Activated CD4-positive, alpha-beta T cell treated with anti-CD3 and anti-CD28 coated beads, Interleukin-10, Interleukin-2, amounts not matched to agents 100 ng/mL and 50 ng/mL, durations not matched to agents 16 hours and 8 hours (primary cell): Measurements from ENCODE around the gene AIM2.
"Not testable (repeated sequence)": the region's sequence is repeated elsewhere in the genome, so short reads cannot be mapped to it uniquely, and the experiment has no call there.

Experiments used
- DNase-seq: peaks from one replicate; pipeline ENCODE4 v3.0.0-alpha.2; 2020

AIM2 gene

DNA sequence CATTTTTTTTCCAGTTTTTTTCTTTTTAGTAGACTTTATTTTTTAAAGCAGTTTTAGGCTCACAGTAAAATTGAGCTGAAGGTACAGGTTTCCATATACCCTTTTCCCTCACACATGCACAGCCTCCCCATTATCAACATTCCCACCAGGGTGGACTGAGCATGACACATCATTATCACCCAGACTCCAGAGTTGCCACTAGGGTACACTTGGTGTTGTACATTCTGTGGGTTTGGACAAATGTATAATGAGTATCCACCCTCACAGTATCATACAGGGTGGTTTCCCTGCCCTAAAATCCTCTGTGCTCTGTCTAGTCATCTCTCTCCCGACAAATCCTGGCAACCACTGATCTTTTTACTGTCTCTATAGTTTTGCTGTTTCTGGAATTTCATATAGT lies 3.0 kb upstream of the AIM2 start:
- peak; percentile 23 for DNase-seq

GRCh38 chr1:159077120-159077961 lies 775 bp upstream of the AIM2 start:
- DNase-seq: peak; percentile 99

DNA sequence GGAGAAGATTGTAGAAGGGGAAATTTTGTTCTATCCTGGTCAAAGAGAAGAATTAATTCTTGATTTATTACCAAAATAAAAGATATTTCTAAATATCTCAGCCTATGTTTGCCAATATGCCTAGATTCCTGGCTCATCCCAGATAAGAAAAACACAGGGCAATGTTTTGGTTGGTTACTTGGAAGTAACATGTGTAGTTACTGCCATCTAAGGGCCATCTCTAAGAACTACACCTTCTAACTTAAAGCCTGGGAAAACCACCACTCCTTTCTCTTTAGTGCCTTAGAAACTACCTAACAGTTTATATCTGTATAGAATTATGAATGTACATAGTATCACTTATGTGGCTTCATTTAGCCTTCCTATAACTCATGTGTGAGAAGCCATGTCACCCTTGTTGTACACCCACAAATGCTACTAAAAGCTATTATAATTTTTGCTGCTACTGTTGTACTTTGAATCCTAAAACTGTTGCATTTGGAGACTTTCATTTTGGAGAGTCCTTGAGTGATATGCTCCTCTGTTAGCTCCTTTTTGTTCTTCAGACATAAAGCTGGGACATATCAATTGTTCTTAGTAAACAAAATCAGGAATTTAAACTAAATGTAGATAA lies 4.5 kb downstream of the AIM2 start:
- peak; percentile 62 for DNase-seq

DNA sequence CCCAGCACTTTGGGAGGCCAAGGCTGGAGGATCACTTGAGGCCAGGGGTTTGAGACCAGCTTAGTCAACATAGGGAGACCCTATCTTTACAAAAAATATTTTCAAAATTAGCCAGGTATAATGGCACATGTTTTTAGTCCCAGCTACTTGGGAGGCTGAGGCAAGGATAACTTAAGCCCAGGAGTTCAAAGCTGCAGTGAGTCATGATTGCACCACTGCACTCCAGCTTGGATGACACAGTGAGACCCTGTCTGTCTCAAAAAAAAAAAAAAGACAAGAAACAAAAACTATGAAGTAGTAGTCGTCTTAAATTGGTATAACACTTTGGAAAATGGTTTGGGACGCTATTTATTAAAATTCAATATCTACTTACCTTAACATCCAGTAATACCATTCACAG lies 7.7 kb downstream of the AIM2 start:
- no peak for DNase-seq

- peak; percentile 62 for DNase-seq
Observed at GRCh38 chr1:159067699-159068621, 8.6 kb downstream of the AIM2 start.

DNA sequence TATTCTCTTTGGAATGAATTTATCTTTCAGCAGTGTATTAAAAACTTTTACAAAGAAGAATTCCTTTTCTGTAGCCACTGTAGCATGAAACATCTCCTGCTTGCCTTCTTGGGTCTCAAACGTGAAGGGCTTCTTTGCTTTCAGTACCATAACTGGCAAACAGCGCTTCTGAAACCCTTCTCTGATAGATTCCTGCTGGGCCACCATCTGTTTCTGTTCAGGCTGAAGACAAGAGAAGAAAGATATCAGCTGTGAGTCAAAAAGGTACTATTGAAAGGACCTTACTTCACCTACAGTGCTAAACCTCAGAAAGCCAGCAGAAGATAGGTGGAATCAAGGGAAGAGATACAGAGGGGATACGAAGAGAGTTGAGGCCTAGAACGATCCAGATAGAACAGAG lies 10.5 kb downstream of the AIM2 start:
- DNase-seq: no peak

DNA sequence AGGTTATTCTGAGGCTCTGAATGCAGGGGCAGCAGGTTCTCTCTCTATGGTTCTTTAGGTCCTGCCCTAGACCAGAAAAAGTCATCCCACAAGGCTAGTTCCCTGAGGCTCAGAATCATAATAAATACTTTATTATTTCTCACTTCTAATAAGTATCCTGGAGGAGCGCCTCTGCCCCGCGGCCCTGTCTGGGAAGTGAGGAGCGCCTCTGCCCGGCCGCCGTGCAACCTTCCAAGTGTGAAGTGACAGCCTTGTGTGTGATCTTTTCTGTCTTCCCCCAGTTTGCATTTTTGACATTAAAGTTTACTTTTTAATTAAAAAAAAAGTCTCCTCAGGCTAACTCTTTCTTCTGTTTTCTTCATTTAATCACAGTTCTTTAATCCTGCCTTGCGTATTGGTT lies 11.5 kb downstream of the AIM2 start:
- DNase-seq: no peak

GRCh38 chr1:159058751-159059150 lies 17.8 kb downstream of the AIM2 start:
- DNase-seq: no peak

DNA sequence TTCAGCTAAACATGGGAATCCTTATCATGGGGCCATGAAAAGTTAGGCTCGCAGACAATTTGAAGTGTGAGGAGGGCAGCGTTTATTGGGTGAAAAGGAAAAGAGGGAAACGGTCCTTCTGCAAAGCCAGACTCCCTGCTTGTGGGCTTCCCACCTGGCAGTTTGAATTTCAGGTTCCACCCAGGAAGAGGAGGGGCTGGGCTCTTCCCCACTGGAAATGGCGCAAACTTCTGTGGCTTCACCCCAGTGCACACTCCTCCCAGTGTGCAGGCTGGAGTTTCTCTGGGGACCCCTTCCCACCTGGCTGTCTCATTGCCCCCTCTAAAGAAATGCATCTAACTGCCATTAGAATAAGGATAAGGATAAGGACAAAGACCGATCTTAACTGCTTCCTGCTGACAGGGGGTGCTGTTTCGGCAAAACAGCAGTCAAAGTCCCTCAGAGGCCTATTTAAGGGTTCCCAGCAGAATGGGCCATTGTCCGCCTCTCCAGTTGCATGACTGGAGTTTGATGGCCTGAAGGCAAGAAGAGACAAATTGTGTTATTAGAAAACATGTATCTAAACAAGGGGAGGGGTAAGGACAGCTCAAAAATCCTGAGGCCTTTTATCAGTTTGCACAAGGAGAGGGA lies 20.4 kb downstream of the AIM2 start:
- DNase-seq: no peak

DNA sequence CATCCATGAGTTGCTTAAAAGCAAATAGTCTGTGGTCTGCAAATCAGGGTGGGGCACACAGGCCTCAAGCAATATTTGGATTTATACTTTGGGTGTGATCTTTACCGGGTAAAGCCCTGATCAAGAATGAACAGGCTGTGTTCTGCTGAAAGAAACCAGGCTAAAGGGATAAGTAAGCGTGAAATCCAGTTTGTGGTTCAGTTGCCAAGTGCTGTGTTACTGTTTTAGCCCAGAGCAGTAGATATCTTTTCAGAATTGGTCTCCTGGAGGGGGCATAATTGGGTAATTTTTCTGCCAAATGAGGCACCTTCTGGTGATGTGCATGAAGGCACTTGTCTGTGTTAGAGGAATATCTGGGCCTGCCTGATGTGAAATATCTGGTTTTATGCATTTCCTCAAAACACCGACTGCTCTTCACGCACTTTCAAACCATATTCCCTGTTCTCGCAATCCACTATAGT lies 21.4 kb downstream of the AIM2 start:
- no peak for DNase-seq

DNA sequence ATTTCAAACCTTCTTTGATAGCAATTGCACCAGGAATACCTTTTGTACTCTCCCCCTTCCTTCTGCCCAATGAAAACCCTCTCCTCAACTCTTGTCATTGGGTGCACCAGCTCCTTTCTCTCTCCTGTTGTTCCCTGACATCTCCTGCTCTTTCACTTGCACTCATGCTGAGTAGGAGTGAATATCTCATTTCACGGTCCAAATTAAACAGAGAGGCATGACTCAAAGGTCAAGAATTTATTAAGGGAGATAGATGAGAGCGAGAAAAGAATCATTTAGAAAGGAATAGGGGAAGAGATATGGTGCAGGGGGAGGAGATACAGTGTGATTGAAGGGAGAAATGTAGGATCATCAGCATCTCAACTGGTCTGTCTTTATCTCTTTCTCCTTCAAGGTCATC lies 22.1 kb downstream of the AIM2 start:
- DNase-seq: no peak

DNA sequence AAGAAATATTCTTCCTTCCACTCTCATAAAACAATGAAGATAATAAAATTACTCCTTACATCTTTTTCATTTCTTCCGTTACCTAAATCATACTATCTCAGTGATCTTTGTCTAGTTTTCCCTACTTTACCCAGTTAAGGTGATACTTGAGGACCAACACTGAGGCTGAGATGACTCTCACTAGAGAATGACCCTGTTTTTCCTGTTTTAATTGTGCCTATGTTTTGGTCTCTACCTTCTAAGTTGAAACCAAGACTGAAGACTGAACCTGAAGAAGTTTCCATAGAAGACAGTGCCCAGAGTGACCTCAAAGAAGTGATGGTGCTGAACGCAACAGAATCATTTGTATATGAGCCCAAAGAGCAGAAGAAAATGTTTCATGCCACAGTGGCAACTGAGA lies 25.1 kb downstream of the AIM2 start:
- no peak for DNase-seq

DNA sequence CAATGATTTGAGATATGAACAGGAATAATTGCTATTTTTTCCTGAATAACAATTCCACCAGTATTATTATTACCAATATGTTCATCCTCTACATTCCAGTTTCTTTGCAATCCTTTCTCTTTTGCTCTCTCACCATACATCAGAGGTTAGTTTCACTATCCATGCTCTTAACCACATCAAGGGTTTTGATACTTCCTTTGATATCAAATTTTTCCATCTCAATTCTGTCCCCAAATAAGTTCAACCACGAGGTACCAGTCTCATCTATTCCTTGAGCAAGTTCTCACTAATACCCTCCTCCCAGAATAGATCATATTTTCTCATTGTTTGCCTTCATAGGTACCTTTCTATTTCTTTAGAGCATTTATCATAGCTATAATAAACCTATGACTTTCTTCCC lies 30.1 kb downstream of the AIM2 start:
- peak; percentile 38 for DNase-seq

GRCh38 chr1:159040893-159041724 lies 35.5 kb downstream of the AIM2 start:
- DNase-seq: peak; percentile 34

DNA sequence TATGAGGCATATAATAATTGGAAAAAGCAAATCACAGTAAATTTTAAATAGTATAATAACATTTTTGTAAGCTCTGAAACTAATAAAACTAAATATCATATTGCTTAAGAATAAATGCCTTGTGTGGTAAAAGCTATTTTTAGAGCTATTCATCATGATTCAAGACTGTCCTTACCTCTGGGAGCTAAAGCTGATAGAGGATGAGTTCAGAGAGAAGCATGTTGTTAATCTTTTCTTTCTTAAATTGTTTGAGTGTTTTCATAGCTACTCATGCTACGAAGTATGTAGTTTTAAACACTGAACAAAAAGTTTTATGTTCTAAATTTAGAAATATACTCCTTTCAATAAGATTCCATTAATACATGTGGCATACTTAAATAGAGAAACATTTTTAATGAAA lies 36.4 kb downstream of the AIM2 start:
- DNase-seq: no peak

- DNase-seq: no peak
Observed at GRCh38 chr1:159030877-159031447, 45.6 kb downstream of the AIM2 start.

- no peak for DNase-seq
Observed at GRCh38 chr1:159030311-159030710, 46.3 kb downstream of the AIM2 start.

- DNase-seq: not testable (repeated sequence)
Observed at GRCh38 chr1:159026841-159027240, 49.7 kb downstream of the AIM2 start.

DNA sequence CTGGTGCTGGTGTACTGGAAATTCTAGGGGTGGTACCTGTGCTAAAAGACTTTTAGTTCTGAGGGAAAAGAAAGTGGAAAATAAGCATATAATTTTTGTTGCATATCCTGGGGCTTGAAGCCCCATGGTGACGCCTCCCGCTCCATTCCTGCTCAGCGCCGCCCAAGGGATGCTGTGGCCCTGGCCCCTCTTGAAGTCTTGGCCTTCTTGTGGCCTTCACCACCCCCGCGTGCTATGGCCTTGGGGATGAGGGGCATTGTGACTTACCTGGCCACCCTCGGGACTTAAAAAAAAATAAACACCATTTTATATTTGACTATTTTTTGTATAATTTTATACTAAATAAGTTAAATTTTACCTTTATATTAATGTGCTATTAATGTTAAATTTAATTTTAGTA lies 51.5 kb downstream of the AIM2 start:
- DNase-seq: no peak

- no peak for DNase-seq
Observed at GRCh38 chr1:159023723-159024122, 52.8 kb downstream of the AIM2 start.

DNA sequence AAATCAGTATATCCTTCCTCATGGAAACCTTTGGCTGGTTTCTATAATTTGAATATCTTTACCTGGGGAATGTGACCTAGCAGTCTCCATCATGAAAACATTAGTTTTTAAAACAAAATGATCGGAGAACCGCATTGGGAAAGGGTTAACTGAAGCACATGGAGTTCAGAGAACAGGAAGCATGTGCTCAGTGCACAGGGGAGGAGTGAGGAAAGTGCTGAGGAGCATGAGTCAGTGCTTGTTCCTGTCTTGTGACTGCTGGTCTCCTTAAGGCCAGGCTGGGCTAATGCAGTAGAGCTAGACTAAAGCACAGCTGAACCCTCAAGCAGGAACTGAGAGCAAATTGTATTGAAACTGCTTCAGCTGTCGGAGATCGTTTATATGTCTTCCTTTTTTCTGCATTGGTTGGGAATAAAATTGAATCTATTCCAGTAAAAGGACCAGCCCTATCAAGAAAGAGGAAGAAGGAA lies 61.1 kb downstream of the AIM2 start:
- DNase-seq: peak; percentile 94
